ENCODE measurements around the gene ITGA4.
A peak's percentile ranks its signal among the peaks of the same experiment; 100 is the strongest.

The ITGA4 gene

DNA sequence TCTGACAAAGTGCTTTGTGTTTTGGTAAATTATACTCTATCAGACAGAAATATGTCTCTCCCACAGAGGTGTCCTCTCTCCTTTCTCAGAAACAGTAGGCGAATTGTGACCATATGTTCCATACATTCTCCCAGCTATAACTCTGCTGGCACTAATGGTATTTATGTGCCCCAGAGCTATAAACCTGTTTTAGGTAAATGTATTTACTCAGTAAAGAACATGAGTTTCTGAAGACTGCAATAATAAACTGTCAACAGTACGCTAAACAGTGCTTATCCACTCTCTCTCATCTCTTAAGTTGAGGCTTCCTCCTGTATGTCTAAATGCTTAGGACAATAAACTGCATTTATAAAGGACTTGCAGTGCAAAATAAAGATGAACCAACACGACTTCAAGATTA, 58.5 kb downstream of the ITGA4 start:
- DNase-seq (ENCODE audit: low read depth in 2 of 2) = no peak

DNA sequence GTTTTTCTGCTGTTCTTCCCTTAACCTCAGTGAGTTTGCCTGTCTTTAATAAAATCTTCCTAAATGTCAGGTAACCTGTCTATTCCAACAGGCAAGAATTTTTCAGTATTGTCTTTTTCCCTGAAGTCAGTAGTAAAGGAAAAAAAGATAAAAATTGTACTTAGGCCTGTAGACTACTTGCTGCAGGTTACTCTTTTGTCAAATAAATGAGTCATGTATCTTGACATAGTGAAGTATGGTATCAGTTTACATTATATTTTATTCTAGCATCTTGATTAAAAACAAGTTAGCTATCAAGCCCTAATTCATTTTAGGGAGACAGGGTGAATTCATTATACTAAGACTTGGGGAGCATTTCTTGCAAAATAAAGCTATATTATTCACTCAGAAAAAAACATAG, 59.8 kb downstream of the ITGA4 start:
- DNase-seq (ENCODE audit: low read depth in 2 of 2) = no peak

DNA sequence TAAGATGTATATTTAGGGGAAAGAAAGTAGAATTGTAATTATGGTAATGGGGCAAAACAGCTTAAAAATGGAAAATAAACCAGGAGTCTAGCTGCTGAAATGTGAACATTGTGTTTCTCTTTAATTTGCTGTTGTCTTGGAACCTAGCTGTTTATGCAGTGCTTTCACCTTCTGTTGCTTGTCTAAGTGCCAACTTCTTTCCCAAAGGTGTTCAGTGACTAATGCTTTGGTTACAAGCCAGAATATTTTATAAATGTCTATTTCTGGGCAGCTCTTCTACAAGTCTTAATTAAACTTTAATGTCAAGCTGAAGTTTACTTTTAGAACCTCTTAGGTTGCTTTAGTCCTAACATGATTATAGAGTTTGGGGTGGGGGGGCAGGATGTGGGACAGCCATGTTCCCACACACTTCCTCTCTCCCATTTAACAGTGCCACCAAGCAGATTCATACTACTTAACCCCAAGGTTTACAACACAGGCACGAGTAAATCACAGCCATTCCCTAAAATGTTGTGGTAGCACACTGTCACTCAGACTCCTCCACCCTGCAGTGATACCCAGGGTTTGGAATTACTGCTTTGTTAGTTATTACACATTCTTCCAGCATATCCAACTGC, 60.6 kb downstream of the ITGA4 start:
- DNase-seq (ENCODE audit: low read depth in 2 of 2) = peak in 1 of 2 donors; percentile 2

DNA sequence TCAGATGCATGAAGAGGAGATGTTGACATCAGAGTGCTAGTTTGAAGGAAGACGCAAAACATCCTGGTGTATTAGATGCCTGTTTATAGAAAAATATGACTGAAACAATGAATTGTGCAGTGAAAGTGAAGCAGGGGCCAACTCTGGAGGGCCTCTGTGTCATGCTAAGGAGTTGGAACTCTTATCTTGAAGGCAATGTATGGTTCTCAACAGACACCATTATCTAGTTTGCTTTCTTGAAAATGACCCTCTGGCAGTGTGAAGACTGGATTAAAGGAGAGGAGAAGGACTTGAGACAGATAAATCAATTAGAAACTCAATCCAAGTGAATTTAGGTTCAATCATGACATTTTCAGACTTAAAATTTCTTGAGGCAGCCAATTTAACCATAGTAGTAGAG, 63.1 kb downstream of the ITGA4 start:
- no peak for DNase-seq (ENCODE audit: low read depth in 2 of 2)

DNA sequence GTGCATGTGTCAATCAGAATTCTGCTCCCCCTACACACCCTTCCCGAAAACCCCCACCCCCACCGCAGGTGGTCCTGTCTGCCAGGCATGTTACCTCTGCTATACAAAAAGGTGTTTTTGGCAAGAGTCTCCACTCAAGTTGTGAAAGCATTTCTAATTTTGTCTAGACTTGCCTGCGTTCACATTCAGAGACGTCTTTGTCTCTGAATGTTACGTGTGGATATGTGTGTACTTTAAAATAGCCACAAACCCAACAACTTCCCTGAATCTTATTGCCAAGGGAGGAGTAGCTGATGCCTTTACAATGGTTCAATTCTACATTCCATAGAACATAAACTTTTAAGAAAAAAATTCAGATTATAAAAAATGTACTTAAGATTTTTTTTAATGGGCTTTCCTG, 66.6 kb downstream of the ITGA4 start:
- DNase-seq (ENCODE audit: low read depth in 2 of 2) = no peak

DNA sequence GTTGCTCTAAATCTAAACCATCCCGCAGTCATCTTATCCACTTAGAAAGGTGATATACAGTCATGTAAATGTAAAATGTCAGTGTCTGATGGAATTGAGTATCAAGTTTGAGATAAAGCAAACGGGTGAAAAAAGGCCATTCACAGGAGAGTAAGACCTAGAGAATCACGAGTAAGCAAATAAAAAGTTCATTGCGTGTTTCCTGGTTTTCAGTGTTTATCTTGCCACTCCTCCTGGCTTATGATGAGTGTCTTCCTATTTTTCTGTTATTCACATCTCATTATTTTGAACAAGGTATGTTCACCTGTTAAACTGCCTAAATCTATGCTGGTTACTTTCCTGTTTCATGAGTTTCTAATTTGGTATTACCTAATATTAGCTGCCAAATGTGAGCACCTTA, 68.8 kb downstream of the ITGA4 start:
- no peak for DNase-seq (ENCODE audit: low read depth in 2 of 2)

DNA sequence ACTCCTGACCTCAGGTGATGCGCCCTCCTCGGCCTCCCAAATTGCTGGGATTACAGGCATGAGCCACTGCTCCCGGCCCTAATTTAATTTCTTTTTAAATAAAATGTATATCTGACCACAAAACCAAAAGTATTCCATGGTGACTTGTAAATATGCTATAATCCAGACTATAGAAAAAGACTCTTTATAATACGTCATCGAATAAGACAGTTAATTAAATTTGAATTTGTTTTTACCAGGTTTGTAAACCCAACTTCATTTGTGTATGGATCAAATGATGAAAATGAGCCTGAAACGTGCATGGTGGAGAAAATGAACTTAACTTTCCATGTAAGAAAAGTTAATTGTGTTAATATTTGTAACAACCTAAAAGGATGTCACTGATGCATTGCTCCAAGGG, 69.9 kb downstream of the ITGA4 start:
- DNase-seq (ENCODE audit: low read depth in 2 of 2) = no peak

DNA sequence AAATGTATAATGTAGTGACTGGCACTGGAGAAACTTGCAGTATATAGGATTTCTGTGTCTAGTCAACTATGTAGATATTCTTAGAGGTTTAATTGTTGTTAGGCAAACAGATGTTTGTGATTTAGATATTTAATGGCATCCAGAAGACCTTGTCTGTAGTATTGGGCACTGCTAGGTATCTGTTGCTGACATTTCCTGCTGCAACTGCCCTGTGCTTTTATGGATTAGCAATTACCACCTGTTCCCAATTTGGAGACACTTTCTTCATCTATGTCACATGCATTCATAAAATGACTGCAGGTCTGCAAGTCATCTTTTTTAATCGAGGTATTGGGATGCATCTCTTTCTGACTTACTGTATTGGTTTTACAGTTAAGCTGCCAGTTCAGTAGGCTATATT, 71.3 kb downstream of the ITGA4 start:
- DNase-seq (ENCODE audit: low read depth in 2 of 2) = no peak

DNA sequence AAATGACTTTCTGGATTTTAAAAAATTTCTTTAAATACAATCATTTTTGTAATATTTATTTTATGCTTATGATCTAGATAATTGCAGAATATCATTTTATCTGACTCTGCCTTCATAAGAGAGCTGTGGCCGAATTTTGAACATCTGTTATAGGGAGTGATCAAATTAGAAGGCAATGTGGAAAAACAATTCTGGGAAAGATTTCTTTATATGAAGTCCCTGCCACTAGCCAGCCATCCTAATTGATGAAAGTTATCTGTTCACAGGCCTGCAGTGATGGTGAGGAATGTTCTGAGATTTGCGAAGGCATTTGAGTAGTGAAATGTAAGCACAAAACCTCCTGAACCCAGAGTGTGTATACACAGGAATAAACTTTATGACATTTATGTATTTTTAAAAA, 79.5 kb downstream of the ITGA4 start:
- DNase-seq (ENCODE audit: low read depth in 2 of 2) = no peak

DNA sequence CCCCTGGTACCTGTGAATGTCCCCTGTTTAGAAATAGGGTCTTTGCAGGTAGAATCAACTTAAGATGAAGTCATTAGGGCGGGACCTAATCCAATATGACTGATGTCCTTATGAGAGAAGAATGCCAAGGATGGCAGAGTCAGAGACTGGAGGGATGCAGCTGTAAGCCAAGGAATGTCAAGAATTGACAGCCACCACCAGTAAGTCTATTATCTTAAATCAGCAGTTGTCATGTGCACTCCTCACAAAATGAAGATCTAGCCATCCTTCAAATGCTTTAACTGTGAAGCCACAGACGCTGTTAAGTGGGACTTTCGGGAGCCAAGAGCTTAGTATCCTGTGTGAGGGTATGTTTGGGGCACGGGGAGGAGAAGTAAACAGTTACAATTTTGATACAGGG, 83.2 kb downstream of the ITGA4 start:
- no peak for DNase-seq (ENCODE audit: low read depth in 2 of 2)

DNA sequence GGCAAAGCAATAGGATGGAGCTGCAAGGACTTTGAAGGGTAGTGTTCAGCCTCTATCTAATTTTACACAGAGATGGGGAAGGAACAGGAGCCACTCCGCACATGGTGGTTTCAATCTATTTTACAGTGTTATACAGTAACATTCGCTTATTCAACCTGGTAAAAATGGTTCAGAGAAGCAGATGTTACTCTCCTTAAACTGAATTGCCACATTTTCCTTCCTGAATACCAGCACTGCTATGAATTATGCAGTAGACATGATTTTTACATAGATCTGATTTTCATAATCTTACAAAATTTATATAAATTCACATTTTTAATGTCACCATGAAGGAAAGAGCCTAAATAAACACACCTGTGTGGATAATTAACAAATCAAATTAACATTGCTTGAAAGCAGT, 85.0 kb downstream of the ITGA4 start:
- no peak for DNase-seq (ENCODE audit: low read depth in 2 of 2)

DNA sequence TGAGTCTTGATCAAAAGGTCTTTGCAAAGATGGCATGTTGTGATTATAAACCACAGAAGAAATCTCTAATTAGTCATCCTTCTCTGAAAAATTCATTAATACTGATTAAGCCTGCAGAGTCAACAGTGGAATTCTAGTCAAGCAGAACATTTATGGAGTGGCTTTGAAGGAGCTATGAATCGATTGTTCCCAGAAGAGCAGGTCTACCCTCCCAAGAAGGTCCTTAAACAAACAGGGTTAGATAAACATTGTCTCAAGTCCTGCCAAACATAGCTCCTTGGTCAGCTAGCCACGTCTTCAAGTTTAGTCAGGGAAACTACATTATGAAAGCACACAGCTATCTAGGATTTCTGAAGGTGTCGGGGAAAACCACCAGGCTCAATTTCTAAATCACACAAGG, 88.9 kb downstream of the ITGA4 start:
- DNase-seq (ENCODE audit: low read depth in 2 of 2) = no peak

DNA sequence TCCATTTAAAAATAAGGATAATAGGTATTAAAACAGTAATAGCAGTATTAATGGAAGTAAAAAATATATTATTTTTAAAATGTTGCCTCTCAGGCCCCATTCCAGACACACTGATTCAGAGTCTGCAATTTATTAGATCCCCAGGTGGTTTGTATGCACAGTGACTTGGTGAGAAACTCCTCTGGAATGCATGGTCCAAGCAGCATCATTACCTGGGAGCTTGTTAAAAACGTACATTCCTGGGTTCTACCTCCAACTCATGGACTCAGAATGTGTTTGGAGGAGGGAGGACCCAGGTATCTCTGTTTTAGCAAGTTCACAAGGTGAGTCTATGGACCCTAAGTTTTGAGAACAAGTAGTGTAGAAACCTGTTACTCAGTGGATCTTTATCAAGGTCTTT, 95.6 kb downstream of the ITGA4 start:
- DNase-seq (ENCODE audit: low read depth in 2 of 2) = no peak

DNA sequence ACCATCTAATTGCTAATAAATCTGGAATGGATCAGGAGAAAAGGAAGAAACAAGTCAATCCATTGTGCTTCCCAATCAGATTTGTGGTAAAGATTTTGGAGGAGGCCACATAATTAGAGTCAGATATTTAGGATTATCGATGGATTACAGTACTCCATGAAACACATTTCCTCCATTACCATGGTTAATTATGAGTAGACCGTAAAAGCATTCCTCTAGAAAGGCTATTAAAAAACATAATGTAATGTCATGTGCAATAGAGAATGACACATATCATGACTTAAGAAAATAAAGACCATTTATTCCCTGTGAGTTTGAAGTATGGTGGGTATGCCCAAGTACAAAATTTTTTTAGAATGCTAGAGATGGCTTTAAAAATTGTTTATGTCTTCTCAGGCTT, 96.1 kb downstream of the ITGA4 start:
- no peak for DNase-seq (ENCODE audit: low read depth in 2 of 2)

DNA sequence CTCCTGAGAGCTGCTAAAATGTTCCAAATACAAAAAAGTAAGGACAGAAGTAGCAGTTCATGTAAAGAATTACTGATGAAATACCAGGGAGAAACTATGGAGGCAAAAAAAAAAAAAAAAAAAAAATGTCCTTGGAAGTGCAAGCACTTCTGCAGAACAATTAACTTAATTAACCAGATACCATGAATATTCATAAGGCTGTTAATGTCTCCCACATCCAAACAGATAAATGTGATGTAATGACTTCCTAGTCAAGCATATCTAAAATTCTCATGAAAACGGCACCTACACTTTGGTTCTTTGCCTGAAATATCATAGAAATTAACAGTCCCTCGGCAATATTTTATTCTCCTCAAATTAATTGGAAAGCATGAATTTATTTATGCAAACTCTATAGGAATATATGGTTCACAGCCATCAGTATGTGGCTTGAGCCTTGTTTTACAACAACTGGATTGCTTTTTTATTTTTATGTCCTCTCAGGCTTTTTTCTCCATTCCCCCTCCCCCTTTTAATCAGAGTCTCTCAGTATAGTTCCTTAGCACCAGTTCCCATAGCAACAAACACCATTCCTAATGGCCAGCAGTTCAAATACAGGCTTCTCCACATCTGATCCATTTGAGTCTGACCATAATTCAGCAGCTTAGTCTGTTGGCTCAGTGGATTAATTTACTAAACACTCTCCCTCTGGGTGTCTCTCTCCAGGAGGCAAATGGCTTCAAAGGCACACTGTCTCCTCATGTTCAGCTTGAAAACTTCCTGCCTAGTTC, 97.1 kb downstream of the ITGA4 start:
- DNase-seq (ENCODE audit: low read depth in 2 of 2) = no peak

DNA sequence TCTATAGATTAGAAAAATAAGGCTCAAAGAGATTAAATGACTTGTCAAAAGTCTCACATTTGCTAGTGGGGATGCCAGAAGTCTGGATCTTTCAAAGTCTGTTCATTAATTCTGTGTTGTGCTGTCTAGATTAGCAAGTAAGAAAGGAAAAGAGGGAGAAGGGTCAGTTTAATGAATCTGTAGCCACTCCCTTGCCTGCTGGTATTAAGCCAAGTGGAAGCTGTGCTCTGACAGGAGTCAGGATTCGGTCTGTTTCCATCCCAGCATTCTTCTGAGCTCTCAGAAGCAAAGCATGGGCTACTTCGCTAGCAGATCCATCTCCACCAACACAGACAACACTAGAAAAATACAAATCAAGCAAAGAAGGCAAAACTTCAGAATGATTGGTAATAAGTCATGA, 101.2 kb downstream of the ITGA4 start:
- no peak for DNase-seq (ENCODE audit: low read depth in 2 of 2)

DNA sequence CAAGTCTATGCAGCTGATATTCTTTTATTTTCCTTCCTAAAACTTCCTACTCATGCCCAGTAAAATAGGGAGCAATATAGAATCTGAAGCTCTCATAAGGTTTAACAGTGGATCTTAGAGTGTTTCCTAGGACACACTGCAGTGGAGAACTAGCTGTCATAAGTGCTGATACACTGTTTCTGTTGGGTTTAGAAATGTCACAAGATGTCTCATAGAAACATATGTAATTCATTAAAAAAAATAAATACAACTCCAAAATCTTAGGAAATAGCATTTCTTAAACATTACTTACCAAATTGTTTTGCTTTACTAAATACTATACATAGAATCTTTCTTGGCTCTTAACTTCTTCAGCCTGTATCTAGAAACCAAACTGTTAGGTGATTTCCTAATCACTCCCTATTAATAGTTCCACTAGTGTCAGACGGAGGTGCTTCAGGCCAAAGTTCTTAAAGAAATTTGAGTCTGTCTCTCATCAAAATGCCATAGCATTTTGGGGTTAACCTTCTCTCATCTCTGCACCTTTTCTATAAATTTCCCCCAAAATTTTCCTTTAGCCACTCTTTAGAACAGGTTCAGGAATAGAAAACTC, 106.0 kb downstream of the ITGA4 start:
- no peak for DNase-seq (ENCODE audit: low read depth in 2 of 2)

DNA sequence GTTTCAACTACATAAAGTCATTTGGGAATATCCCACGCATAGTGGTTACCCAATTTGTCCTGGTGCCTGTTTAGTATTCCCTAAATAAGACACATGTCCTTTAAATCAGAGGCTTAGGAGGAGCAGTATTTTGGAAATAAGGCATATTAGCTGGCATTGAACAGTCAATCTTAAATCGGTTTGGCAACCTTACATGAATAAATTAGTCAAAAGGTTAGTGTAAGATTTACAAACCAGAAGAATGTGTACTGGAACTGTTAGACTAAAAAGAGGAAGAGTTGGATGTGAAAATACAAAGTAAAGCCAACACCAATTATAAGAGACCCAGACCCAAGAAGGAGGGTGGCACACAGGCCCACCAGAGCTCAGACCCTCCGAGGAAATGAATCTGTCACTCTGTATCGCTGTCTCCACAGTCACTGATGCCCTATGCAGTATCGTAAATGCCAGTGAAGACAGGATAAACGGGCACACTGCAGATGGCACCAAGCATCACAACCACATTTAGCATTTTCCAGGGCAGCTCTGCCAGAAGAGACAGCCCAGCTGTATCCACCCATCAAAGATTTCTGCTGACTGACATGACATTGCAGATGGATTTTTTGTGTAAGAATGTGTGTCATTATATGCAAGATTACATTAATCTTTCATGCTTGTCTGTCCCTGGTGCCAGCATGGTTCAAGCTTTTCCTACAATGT, 109.3 kb downstream of the ITGA4 start:
- DNase-seq (ENCODE audit: low read depth in 2 of 2) = no peak

DNA sequence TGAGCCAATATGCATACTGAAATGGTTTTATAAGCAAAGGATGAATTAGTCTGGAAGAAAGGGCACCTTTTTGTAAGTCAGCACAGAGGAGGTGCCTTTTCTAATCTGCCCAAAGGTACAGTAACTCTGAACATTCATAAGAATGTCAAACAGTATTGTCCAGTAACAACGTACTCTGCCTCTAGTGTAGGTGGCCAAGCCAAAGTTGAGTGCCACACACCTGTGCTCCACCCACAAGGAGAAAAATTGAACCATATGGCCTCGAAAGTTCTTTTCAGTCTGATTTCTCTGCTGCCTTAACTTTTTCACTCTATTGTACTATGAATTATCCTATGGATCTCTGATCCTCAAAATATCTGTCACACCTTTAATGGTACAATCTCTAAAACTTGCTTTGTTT, 112.9 kb downstream of the ITGA4 start:
- no peak for DNase-seq (ENCODE audit: low read depth in 2 of 2)

DNA sequence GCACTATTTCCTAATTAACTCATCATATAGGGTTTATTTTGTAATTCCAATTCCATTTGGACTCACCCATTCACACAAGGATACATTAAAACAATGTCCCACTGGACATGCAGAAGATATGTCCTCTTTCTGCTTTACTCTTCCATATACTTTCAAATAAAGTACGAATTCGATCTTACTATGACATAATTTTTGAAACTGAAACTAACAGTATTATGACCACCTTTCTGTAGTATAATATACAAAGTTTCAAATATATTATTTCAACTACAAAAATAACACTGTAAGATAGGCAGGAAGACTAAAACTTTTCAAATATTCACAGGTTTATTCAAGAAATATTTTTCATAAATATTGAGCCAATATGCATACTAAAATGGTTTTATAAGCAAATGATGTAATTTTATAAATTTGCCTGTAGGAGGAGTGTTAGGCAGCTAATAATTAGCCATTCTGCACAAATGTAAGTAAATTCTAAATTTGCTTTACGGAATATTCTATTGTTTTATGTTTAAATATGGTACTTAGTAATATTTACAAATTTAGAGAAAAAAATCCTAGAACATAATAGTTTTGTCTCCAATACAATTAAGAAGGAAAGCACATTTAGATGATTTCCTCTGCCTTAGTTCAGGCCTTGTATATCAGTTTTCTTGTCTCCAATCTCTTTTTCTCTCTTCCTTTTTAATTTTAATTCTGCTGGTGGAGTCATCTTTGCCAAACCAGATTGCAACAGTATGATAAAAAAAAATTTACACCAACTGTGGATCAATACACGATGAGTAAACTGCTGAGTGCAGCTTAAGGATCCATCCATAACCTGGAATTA, 113.9 kb downstream of the ITGA4 start:
- no peak for DNase-seq (ENCODE audit: low read depth in 2 of 2)

DNA sequence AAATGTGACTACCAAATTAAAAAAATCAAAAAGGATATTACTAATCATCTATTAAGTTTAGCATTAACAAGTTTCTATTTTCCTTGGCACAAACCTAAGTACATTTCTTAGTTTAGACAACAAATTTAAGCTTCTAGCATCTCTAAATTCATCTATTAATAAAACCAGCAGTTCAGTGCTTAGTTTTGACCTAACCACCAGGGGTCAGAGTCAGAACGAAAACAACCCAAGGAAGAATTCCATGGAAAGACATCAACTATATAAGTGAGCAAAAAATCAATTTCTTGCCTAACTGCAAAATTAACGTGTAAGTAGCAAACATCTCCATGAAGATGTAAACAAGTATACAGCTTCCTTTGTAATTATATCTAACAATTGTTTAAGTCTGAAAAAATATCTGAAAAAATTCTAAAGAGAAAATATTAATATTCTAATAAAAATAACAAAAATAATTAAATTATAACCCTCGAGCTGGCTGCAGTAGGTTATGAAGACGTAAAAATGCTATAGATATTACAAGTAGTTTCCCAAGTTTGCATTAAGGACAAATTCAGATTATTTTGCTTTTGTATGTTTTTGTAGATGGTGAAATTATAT, 116.1 kb downstream of the ITGA4 start:
- no peak for DNase-seq (ENCODE audit: low read depth in 2 of 2)

DNA sequence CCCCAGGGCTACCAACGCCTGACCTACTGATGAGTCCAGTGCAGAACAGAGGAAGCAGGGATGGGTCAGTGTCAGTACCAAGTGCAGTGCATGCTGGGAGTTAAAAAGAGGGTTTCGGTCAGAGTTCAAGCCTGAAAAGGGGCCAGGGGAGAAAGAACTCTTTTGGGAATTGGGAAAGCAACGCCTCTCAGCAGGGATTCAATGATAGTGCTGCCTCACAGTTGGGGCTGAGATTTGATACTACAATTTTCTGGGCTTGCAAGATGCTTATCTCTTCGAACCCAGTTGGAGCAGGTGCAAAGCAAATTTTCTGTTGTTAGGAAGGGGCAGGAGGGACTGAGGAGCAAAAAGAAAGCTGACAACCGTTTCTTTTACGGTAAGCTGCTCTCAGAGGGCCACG, 117.1 kb downstream of the ITGA4 start:
- DNase-seq (ENCODE audit: low read depth in 2 of 2) = no peak
